HG03064 (cell line): ENCODE results near the gene CBX6.
A peak's percentile ranks its signal among the peaks of the same experiment; 100 is the strongest.
"Not testable (repeated sequence)": the region's sequence is repeated elsewhere in the genome, so short reads cannot be mapped to it uniquely, and the experiment has no call there.

Source experiments
- ATAC-seq: cut with Tn5 transposase; IDR thresholded peaks from one replicate; pipeline ENCODE4 v1.9.1; 2021; ENCODE audit warnings: low read depth; ENCODE audit not compliant: unreplicated experiment

CBX6 gene

GRCh38 chr22:38872172-38872830 is at the start of gene CBX6:
CBX6 (minus strand) TSS chr22:38872216; CDS start chr22:38872190, 26 bp downstream.
- ATAC-seq, result peak; percentile 47

GRCh38 chr22:38921806-38922205 is 49.8 kb upstream of the CBX6 start:
- no peak for ATAC-seq

DNA sequence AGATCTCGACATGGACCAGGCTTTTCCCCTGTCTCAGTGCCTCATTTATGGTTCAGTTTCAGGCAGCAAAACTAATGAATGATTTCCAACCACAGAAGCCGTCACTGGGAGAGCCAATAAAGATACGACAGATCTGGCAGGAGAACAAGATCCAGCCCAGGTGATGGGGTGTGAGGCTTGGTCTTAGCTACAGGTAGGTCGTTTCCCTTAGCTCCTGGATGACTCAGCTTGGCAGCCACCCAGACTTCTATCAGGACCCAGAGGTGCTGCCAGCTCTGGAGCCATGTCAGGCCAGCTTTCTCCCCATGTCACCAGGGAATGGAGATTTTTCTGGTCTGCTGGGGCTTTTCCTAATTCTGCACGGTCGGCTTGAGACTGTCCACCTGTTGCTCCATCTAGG is 49.1 kb upstream of the CBX6 start:
- ATAC-seq, result no peak

GRCh38 chr22:38919631-38920190 is 47.7 kb upstream of the CBX6 start:
- no peak for ATAC-seq

- ATAC-seq, result no peak
Measured at GRCh38 chr22:38911434-38911833, 39.4 kb upstream of the CBX6 start.

- no peak for ATAC-seq
Measured at GRCh38 chr22:38907767-38908166, 35.8 kb upstream of the CBX6 start.

DNA sequence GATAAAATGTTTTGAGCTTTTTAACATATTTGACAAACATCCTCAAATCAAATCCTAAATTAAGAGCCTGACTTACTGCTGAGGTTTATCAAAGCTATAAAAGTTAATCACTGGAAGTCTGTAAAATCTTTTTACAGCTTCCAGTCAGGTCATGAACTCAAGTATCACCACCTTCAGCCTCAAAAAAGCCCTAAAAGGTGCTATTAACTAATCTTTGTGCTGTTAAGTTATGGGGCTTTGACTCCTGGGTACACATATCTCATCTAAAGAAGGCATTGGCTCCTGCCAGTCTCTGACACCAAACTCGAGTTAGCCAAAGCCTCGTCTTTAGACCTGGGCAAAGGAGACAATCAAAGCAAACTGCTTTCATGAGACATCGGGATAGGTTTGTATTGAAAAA is 34.0 kb upstream of the CBX6 start:
- ATAC-seq, result no peak

- not testable (repeated sequence) for ATAC-seq
Measured at GRCh38 chr22:38904052-38904617, 32.1 kb upstream of the CBX6 start.

GRCh38 chr22:38901111-38901641 is 29.2 kb upstream of the CBX6 start:
- ATAC-seq, result no peak

GRCh38 chr22:38900677-38901076 is 28.7 kb upstream of the CBX6 start:
- ATAC-seq, result no peak

GRCh38 chr22:38891256-38891655 is 19.2 kb upstream of the CBX6 start:
- no peak for ATAC-seq

DNA sequence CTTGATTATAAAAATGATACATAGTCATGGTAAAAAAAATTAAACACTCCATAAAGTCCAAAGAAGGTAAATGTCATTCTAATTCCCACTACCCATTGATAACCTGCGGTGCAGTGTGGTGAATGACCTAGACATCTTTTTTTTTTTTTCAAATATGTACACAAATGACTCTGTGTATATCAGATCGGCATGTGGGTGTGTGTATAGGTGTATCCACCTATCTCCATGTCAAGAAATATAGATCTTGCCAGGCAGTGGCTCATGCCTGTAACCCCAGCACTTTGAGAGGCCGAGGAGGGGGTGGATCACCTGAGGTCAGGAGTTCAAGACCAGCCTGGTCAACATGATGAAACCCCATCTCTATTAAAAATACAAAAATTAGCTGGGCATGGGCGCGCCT is 18.4 kb upstream of the CBX6 start:
- ATAC-seq, result no peak

GRCh38 chr22:38886333-38886732 is 14.3 kb upstream of the CBX6 start:
- ATAC-seq, result no peak

GRCh38 chr22:38882972-38883622 is 11.1 kb upstream of the CBX6 start:
- ATAC-seq, result no peak

- no peak for ATAC-seq
Measured at GRCh38 chr22:38881997-38882879, 10.2 kb upstream of the CBX6 start.

DNA sequence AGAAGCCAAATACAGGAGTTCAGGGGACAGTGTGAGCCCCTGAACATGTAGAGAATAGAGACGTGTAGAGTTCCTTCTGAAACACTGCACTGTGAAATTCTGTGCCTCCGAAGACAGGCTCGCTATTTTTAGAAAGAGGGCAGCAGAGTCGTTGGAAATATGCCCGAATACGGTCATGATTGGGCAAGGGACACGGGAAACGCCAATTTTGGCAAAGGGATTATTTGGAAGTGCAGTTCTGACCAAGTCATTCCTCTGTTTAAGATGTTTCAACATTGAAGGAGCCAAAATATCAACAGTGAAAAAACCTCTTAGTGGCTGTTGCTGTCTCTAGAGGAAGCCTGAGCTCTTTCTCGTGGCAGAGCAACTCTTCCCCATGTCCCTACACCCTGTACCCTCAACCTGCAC is 9.5 kb upstream of the CBX6 start:
- ATAC-seq, result no peak

DNA sequence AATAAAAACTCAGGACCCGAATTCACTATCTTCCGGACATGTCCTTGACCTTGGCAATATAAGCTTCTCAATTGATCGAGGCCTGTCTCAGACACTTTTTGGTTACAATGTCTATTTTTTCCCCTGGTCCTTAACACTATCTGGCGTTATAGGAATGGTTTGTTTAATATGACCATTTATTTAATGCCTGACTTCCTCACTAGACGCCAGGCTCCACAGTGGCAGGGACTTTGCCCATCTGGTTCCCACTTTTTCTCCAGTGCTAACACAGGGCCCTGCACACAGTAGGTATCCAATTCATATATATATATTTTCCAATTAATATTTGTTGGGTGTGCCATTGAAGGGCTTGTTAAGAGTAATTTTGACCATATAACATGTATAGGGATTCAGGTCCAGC is 7.9 kb upstream of the CBX6 start:
- ATAC-seq, result no peak

DNA sequence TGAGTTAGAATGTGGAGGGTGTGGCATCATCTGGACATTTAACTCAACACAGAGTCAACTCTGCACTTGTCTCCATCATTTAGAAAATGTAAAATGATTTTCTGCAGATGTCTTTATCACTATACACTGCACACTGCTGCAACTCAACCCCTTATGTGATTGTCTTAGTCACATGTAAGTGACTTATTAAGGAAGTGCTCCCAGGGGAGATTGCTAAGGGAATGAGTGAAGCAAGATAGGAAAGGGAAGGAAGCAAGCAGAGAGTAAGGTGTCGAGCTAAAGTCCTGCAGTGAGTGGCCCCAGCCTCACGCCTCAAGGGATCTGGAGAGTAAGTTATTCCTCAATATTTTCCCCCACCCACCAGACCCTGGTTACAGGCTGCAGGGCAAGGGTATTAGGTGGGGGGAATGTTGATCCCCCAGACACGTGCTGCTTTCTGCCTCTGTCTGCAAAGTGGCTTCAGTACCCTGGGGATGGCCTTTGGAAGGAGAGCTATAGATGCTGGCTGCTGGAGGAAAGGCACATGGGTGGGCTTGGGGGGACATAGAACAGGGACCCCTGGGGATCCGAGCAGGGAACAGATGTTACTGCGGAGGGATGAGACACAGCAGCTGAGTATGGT is 7.2 kb upstream of the CBX6 start:
- no peak for ATAC-seq

DNA sequence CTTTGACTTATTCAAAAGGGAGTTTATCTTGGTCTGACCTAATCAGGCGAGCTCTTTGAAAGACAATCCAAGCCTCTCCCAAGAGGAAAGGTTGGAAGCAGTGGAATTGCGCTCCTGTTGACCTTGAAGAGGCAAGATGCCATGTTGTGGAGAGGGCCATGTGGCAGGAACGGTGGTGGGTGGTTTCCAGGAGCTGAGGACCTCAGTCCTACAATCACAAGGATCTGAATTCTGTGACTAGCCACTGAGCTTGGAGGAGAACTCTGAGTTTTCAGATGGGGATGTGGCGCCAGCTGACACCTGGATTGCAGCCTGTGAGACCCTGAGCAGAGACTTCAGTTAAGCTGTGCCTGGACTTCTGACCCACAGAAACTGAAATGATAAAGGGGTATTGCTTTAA is 6.0 kb upstream of the CBX6 start:
- ATAC-seq, result no peak
